GM18499 (cell line): ENCODE results near the gene SP1.
"Not testable (repeated sequence)": the region's sequence is repeated elsewhere in the genome, so short reads cannot be mapped to it uniquely, and the experiment has no call there.

ENCODE experiments used
- ATAC-seq: cut with Tn5 transposase; IDR thresholded peaks from one replicate; pipeline ENCODE4 v1.9.1; 2021; ENCODE audit warnings: moderate number of reproducible peaks; ENCODE audit not compliant: insufficient read depth, unreplicated experiment

The SP1 gene

DNA sequence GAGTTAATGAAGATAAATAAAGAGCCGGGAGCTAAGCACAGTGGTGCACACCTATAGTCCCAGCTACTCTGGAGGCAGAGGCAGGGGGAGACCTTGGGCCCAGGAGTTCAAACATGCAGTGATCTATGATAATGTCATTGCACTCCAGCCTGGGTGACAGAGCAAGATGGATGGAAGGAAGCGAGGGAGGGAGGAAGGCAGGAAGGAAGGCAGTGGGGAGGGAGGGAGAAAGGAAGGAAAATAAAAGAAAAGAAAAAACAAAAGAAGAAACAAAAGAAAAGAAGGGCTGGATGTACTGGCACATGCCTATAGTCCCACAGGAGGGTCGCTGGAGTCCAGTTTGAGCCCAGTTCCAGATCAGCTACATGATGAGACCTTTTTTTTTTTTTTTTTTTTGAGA, 24.9 kb upstream of the SP1 start:
- no peak for ATAC-seq

DNA sequence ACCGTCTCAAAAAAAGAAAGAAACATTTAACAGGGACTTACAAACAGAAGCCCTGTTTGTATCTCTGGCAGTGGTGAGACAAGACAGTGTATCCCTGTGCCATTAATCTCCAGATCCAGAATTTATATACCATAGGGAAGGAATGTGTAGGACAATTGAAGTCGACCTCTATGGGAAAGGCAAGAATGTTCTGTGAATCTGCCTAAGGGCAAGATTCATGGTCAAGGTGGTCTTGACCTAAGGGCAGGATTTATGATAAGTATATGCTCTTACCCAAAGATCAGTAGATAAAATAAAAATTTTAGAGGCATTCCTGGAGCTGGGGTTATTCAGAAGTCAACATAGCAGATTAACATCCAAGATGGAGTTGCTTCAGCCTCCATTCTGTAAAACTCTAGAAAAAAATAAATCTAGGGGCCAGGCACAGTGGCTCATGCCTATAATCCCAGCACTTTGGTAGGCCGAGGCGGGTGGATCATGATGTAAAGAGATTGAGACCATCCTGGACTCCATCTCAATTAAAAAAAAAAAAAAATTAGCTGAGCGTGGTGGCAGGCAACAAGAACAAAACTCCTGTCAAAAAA, 21.0 kb upstream of the SP1 start:
- ATAC-seq, result no peak

DNA sequence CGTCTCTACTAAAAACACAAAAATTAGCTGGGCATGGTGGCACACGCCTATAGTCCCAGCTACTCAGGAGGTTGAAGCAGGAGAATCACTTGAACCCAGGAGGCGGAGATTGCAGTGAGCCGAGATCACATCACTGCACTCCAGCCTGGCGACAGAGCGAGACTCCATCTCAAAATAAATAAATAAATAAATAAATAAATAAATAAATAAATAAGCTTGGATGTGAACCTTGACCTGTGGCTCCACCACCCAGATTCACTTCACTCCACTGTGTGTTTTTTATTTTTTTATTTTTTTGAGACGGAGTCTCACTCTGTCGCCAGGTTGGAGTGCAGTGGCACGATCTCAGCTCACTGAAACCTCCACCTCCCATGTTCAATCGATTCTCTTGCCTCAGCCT, 18.3 kb upstream of the SP1 start:
- ATAC-seq, result not testable (repeated sequence)

GRCh38 chr12:53365245-53365904, 14.6 kb upstream of the SP1 start:
- no peak for ATAC-seq

DNA sequence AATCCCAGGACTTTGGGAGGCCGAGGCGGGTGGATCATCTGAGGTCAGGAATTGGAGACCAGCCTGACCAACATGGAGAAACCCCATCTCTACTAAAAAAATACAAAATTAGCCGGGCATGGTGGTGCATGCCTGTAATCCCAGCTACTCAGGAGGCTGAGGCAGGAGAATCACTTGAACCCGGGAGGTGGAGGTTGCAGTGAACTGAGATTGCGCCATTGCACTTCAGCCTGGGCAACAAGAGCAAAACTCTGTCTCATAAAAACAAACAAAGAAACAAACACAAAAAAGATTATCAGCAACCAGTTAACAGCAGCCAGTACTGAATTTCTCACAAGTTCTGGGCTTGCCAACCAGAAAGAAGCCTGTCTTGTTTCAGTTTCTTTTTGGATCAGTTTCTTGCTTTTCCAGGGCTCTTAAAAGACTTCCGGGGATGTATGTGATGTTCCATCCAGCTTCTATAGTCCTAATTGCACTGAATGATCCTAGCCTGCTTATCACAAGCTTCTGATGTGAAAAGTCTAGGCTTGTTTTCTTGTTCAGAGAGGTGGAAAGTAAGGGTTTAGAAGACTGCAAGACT, 6.3 kb upstream of the SP1 start:
- not testable (repeated sequence) for ATAC-seq

DNA sequence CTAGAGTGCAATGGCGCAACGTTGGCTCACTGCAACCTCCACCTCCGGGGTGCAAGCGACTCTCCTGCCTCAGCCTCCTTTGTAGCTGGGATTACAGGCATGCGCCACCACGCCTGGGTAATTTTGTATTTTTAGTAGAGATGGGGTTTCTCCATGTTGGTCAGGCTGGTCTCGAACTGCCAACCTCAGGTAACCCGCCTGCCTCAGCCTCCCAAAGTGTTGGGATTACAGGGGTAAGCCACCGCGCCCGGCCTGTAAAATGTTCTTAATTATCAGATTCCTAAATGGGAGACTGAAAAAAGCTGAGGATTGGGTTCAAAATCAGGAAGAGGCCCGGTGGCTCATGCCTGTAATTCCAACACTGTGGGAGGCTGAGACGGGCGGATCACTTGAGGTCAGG, 5.7 kb upstream of the SP1 start:
- not testable (repeated sequence) for ATAC-seq

GRCh38 chr12:53376747-53377146, 3.2 kb upstream of the SP1 start:
- ATAC-seq, result no peak

DNA sequence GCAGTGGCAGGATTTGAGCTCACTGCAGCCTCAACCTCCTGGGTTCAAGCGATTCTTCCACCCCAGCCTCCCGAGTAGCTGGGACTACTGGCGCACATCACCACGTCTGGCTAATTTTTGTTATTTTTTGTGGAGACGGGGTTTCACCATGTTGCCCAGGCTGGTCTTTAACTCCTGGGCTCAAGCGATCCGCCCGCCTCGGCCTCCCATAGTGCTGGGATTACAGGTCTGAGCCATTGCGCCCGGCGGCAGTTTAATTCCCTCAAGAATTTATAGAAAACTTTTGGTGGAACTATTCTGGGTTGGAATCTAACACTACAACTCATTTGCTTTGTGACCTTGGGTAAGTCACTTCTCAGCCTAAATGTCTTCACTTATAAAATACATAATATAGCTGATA, 1.8 kb upstream of the SP1 start:
- ATAC-seq, result no peak

DNA sequence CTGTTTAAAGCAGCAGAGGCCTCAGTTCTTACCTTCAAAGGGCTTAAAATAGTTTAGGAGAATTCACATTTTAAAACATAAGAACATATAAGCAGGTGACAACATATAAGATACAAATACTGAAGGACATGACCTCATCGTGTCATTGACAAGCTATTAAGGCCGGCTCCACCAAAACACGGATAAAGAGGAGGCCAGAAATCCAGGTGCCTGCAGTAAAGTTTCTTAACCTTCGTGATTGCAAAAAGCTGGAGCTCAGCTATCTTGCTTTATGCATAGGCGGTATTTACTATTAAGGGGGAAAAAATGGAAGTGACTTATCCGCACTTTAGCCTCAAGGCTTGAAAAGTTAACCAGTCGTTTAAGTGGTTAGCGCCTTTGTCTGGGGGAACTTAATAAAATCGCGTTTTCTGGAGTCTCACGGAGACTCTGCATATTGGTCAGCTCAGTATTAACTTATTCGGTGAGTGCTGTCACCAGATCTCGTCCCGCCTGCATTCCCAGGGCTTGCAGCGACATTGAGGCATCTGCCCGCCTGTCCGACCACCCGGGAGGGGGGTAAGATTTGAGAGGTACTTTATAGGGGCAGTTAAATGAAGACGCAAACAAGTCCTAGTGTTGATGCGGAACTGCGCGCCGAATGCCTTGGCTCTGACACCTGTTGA, 1.1 kb upstream of the SP1 start:
- no peak for ATAC-seq

DNA sequence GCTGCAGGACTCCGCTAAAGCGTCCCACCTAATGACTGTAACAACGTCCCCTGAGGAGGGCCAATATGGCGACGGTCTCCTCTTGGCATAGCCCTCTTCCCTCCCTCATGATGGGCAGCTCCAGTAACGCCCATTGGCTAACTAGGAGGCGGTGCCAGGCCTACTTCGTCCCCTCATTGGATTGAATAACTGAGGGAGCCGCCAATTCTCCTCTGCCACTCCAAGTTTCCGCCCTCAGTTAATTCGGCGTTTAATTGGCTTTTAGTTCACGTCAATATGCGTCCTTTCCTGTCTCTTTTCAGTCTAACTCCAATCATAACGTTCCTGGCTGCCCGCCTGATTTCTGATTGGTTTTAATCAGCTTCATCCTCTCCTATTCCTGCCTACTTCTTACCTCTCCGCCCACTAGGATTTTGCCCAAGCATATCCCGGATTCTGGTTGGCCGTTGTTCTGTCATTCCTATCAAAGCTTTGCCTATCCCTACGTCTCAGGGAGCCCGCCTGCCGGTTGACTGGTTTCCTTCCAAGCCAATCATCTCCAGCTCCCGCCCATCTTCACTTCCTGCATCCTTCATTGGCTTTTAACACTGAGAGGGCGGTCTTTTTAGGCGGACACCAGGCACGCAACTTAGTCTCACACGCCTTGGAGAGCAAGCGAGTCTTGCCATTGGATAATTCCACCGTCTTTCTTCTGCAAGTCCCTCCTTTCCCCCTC, 430 bp upstream of the SP1 start:
- peak; percentile 77 for ATAC-seq

DNA sequence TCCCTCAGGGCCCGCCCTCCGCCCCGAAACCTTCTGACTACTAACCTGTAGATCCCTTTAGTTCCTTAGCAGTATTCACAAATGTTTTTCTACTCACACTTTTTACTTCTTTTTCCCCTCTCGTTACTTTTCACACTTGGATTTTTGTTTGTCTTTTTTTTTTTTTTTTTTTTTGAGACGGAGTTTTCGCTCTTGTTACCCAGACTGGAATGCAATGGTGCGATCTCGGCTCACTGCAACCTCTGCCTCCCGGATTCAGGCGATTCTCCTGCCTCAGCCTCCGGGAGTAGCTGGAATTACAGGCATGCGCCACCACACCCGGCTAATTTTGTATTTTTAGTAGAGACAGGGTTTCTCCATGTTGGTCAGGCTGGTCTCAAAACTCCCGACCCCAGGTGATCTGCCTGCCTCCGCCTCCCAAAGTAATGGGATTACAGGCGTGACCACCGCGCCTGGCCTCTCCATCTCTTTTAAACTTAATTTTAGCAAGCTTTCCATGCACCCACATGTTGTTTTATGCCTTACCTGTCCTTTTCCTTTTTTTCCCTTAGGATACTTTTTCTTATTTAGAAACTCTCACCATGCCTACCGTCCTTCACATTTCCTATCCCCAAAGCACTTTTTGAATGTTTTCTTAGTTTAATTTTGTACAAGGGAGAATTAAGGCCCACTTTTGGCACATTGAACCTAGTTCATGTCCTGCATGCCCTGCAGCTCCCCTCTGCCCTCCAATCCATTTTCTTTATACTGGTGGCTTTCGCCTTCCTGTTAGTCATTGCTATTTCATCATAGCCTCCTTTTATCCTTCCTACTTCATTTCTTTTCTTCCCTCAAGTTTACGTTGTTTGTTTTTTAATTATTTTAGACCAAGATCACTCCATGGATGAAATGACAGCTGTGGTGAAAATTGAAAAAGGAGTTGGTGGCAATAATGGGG, 1.1 kb downstream of the SP1 start:
- no peak for ATAC-seq

DNA sequence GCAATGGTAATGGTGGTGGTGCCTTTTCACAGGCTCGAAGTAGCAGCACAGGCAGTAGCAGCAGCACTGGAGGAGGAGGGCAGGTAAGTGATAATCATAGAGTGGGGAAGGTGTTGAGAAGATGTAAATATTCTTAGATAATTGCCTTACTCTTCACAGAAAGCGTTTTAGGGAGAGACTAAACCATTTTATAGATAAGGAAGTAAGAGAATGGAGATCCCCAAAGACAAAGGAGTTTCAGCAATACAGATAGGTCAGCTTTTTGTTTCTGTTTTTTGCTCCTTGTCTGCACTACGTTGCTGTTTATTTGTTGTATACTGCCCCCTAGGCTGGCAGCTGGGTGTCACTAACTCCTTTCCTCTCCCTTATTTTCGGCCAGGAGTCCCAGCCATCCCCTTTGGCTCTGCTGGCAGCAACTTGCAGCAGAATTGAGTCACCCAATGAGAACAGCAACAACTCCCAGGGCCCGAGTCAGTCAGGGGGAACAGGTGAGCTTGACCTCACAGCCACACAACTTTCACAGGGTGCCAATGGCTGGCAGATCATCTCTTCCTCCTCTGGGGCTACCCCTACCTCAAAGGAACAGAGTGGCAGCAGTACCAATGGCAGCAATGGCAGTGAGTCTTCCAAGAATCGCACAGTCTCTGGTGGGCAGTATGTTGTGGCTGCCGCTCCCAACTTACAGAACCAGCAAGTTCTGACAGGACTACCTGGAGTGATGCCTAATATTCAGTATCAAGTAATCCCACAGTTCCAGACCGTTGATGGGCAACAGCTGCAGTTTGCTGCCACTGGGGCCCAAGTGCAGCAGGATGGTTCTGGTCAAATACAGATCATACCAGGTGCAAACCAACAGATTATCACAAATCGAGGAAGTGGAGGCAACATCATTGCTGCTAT, 2.0 kb downstream of the SP1 start:
- no peak for ATAC-seq

GRCh38 chr12:53383258-53383657, 3.3 kb downstream of the SP1 start:
- no peak for ATAC-seq

- ATAC-seq, result not testable (repeated sequence)
These were observed 6.4 kb downstream of the SP1 start for GRCh38 chr12:53386381-53386780.

DNA sequence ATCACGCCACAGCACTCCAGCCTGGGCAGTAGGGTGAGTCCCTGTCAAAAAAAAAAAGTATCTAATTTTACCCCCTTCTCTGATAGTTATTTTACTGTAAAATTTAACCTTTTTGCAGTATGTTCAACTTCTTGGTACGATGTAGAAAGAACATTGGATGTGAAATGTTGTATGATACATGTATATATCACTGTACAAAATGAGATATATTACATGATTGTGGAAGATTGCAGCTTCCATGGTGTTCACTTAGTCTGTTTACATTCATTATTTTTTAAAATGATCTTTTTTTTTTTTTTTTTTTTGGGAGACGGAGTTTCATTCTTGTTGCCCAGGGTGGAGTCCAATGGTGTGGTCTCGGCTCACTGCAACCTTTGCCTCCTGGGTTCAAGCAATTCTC, 9.0 kb downstream of the SP1 start:
- ATAC-seq, result no peak

GRCh38 chr12:53389702-53390101, 9.7 kb downstream of the SP1 start:
- no peak for ATAC-seq

GRCh38 chr12:53391724-53392123, 11.7 kb downstream of the SP1 start:
- no peak for ATAC-seq

- no peak for ATAC-seq
These were observed 19.9 kb downstream of the SP1 start for GRCh38 chr12:53399896-53400295.

DNA sequence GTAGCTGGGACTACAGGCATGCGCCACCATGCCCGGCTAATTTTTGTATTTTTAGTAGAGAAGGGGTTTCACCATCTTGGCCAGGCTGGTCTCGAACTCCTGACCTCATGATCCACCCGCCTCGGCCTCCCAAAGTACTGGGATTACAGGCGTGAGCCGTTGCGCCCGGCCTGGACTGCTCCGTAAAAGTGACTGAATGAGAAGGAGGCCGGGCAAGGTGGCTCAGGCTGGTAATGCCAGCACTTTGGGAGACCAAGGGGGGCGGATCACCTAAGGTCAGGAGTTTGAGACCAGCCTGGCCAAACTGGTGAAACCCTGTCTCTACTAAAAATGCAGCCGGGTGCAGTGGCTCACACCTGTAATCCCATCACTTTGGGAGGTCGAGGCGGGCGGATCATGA, 22.4 kb downstream of the SP1 start:
- not testable (repeated sequence) for ATAC-seq
